Middle frontal gyrus (tissue), 1 donor: ENCODE measurements around the gene MACF1.

Experiments used
- DNase-seq: peaks from one replicate; pipeline ENCODE4 v3.0.0-alpha.2; 2015; ENCODE audit warnings: low spot score; ENCODE audit errors: extremely low spot score

MACF1 gene

GRCh38 chr1:39529901-39530535, 325.5 kb downstream of the MACF1 start:
- DNase-seq: no peak

DNA sequence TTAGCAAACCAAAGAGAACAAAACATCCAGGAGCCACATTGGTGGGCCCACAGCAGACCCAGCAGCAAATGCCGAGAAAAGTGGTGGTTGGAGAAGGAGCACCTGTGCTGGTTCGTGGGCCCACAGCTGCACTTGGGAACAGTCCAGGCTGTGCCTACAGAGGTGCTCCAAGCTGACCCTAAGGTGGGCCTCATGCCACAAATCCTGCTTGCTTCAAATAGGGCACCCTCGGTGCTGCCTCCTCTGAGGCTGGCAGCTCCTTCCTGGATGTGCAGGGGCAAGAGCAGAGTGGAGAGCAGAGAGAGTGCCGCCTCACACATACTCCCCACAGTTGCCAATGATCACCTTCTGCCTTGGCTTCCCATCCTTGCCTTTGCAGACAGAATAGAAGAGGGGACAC, 327.0 kb downstream of the MACF1 start:
- no peak for DNase-seq

DNA sequence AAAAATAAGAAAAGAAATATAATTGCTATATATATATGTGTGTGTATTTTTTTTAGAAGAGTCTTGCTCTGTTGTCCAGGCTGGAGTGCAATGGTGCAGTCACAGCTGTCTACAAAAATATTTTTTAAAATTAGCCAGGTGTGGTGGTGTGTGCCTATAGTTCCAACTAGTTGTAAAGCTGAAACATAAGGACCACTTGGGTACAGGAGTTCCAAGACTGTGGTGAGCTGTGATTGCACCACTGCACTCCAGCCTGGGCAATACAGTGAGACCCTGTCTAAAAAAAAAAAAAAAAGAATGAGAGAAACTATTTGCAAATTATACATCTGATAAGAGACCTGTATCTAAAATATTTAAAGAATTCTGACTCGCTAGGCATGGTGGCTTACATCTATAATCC, 328.9 kb downstream of the MACF1 start:
- no peak for DNase-seq
